Activated naive CD8-positive, alpha-beta T cell treated with anti-CD3 and anti-CD28 coated beads, Interleukin-2, amount 50 U/mL, for 24 hours (primary cell): ENCODE measurements around the gene C1QTNF12.
A peak's percentile ranks its signal among the peaks of the same experiment; 100 is the strongest.
"Not testable (repeated sequence)": the region's sequence is repeated elsewhere in the genome, so short reads cannot be mapped to it uniquely, and the experiment has no call there.

Experiments used
- ATAC-seq: fragments of 150-1000 bp; cut with Tn5 transposase; one replicate; pipeline ENCODE4 v1.10.0; 2021
- DNase-seq: peaks from one replicate; pipeline ENCODE4 v3.0.0; 2021
- H3K27ac Mint-ChIP-seq: one replicate; pipeline ENCODE4 v1.8.0; 2021; ENCODE audit warnings: mild to moderate bottlenecking, mixed read lengths
- H3K27me3 Mint-ChIP-seq: one replicate; pipeline ENCODE4 v1.8.0; 2021; ENCODE audit warnings: mixed read lengths
- H3K36me3 Mint-ChIP-seq: one replicate; pipeline ENCODE4 v1.8.0; 2021; ENCODE audit warnings: low read depth, mixed read lengths
- H3K4me1 Mint-ChIP-seq: one replicate; pipeline ENCODE4 v1.8.0; 2021; ENCODE audit warnings: mixed read lengths
- H3K4me3 Mint-ChIP-seq: one replicate; pipeline ENCODE4 v1.8.0; 2021; ENCODE audit warnings: mild to moderate bottlenecking, moderate library complexity, mixed read lengths
- H3K9me3 Mint-ChIP-seq: one replicate; pipeline ENCODE4 v1.8.0; 2021; ENCODE audit warnings: mixed read lengths

C1QTNF12 gene

GRCh38 chr1:1256956-1257871 is 10.7 kb upstream of the C1QTNF12 start:
- Mint-ChIP-seq H3K27ac (no peak overlapping the region), H3K9me3 (no peaks in the 10 kb centered on the region), H3K27me3 (no peaks in the 10 kb centered on the region), H3K4me3 (no peak overlapping the region), H3K4me1 (peaks cover 2% of the 10 kb centered on the region), H3K36me3 (peaks cover 31% of the 10 kb centered on the region)
- ATAC-seq, result no peak
- no peak for DNase-seq

- ATAC-seq, result no peak
- H3K9me3 Mint-ChIP-seq, result no peaks in the 10 kb centered on the region
- H3K4me3 Mint-ChIP-seq, result no peak overlapping the region
- H3K4me1 Mint-ChIP-seq, result peaks cover 7% of the 10 kb centered on the region
- H3K27me3 Mint-ChIP-seq, result no peaks in the 10 kb centered on the region
- peaks cover 31% of the 10 kb centered on the region for H3K36me3 Mint-ChIP-seq
- no peak for DNase-seq
- H3K27ac Mint-ChIP-seq, result no peak overlapping the region
These were observed 9.1 kb upstream of the C1QTNF12 start for GRCh38 chr1:1255611-1256010.

- H3K9me3 Mint-ChIP-seq, result no peaks in the 10 kb centered on the region
- H3K27ac Mint-ChIP-seq, result no peak overlapping the region
- DNase-seq, result no peak
- H3K4me1 Mint-ChIP-seq, result peaks cover 12% of the 10 kb centered on the region
- peaks cover 31% of the 10 kb centered on the region for H3K36me3 Mint-ChIP-seq
- no peak overlapping the region for H3K4me3 Mint-ChIP-seq
- no peaks in the 10 kb centered on the region for H3K27me3 Mint-ChIP-seq
- ATAC-seq, result no peak
These were observed 8.6 kb upstream of the C1QTNF12 start for GRCh38 chr1:1255078-1255477.

- no peak for DNase-seq
- no peaks in the 10 kb centered on the region for H3K9me3 Mint-ChIP-seq
- H3K27me3 Mint-ChIP-seq, result no peaks in the 10 kb centered on the region
- peaks cover 26% of the 10 kb centered on the region for H3K36me3 Mint-ChIP-seq
- no peak for ATAC-seq
- no peak overlapping the region for H3K4me3 Mint-ChIP-seq
- peaks cover 17% of the 10 kb centered on the region for H3K4me1 Mint-ChIP-seq
- H3K27ac Mint-ChIP-seq, result no peak overlapping the region
These were observed 8.1 kb upstream of the C1QTNF12 start for GRCh38 chr1:1254667-1254998.

GRCh38 chr1:1253972-1254666 is 7.6 kb upstream of the C1QTNF12 start:
- Mint-ChIP-seq H3K4me1 (peaks cover 18% of the 10 kb centered on the region), H3K4me3 (no peak overlapping the region), H3K36me3 (peaks cover 26% of the 10 kb centered on the region), H3K27ac (no peak overlapping the region), H3K9me3 (no peaks in the 10 kb centered on the region), H3K27me3 (no peaks in the 10 kb centered on the region)
- no peak for DNase-seq
- no peak for ATAC-seq

- Mint-ChIP-seq H3K36me3 (peaks cover 24% of the 10 kb centered on the region), H3K4me1 (peaks cover 18% of the 10 kb centered on the region), H3K9me3 (no peaks in the 10 kb centered on the region), H3K27ac (no peak overlapping the region), H3K4me3 (no peak overlapping the region), H3K27me3 (no peaks in the 10 kb centered on the region)
- DNase-seq, result no peak
- ATAC-seq, result no peak
These were observed 6.8 kb upstream of the C1QTNF12 start for GRCh38 chr1:1253314-1253713.

GRCh38 chr1:1250786-1251284 is 4.3 kb upstream of the C1QTNF12 start:
- Mint-ChIP-seq H3K27me3 (no peaks in the 10 kb centered on the region), H3K4me1 (peaks cover 18% of the 10 kb centered on the region), H3K27ac (peak overlapping the region; percentile 74), H3K4me3 (no peak overlapping the region), H3K9me3 (no peaks in the 10 kb centered on the region), H3K36me3 (peaks cover 15% of the 10 kb centered on the region)
- peak; percentile 64 for DNase-seq
- peak; percentile 80 for ATAC-seq

- H3K36me3 Mint-ChIP-seq, H3K4me3 Mint-ChIP-seq, ATAC-seq, DNase-seq, H3K9me3 Mint-ChIP-seq, H3K27me3 Mint-ChIP-seq, H3K27ac Mint-ChIP-seq: not testable (repeated sequence)
- H3K4me1 Mint-ChIP-seq, result peaks cover 18% of the 10 kb centered on the region
These were observed 1.7 kb upstream of the C1QTNF12 start for GRCh38 chr1:1248009-1248913.

- DNase-seq (no peak), ATAC-seq (no peak)
- H3K27ac Mint-ChIP-seq, result no peak overlapping the region
- H3K27me3 Mint-ChIP-seq, result no peaks in the 10 kb centered on the region
- peaks cover 18% of the 10 kb centered on the region for H3K4me1 Mint-ChIP-seq
- H3K36me3 Mint-ChIP-seq, result peaks cover 5% of the 10 kb centered on the region
- no peak overlapping the region for H3K4me3 Mint-ChIP-seq
- no peaks in the 10 kb centered on the region for H3K9me3 Mint-ChIP-seq
These were observed 905 bp upstream of the C1QTNF12 start for GRCh38 chr1:1247341-1247913.

GRCh38 chr1:1245817-1246576 is 525 bp downstream of the C1QTNF12 start:
- no peak overlapping the region for H3K27ac Mint-ChIP-seq

GRCh38 chr1:1245178-1245816 is 1.2 kb downstream of the C1QTNF12 start:
- H3K4me1 Mint-ChIP-seq, result peaks cover 8% of the 10 kb centered on the region

More at GRCh38 chr1:1245817-1246576, 525 bp downstream of the C1QTNF12 start:
- no peak overlapping the region for H3K4me3 Mint-ChIP-seq
- H3K27me3 Mint-ChIP-seq, result no peaks in the 10 kb centered on the region
- DNase-seq (no peak), ATAC-seq (no peak)
- H3K9me3 Mint-ChIP-seq, result no peaks in the 10 kb centered on the region
- H3K36me3 Mint-ChIP-seq, result peaks cover under 1% of the 10 kb centered on the region
- H3K4me1 Mint-ChIP-seq, result peaks cover 15% of the 10 kb centered on the region

GRCh38 chr1:1244192-1244811 is 2.2 kb downstream of the C1QTNF12 start:
- Mint-ChIP-seq H3K4me3 (no peak overlapping the region), H3K9me3 (no peaks in the 10 kb centered on the region), H3K27me3 (no peaks in the 10 kb centered on the region), H3K36me3 (no peaks in the 10 kb centered on the region), H3K27ac (no peak overlapping the region), H3K4me1 (no peaks in the 10 kb centered on the region)
- no peak for ATAC-seq
- no peak for DNase-seq

More at GRCh38 chr1:1245178-1245816, 1.2 kb downstream of the C1QTNF12 start:
- DNase-seq (no peak), ATAC-seq (no peak)
- Mint-ChIP-seq H3K36me3 (no peaks in the 10 kb centered on the region), H3K27ac (no peak overlapping the region), H3K4me3 (no peak overlapping the region), H3K9me3 (no peaks in the 10 kb centered on the region), H3K27me3 (no peaks in the 10 kb centered on the region)

- Mint-ChIP-seq H3K27me3 (peaks cover under 1% of the 10 kb centered on the region), H3K9me3 (no peaks in the 10 kb centered on the region), H3K27ac (no peak overlapping the region), H3K4me1 (no peaks in the 10 kb centered on the region), H3K36me3 (no peaks in the 10 kb centered on the region), H3K4me3 (no peak overlapping the region)
- ATAC-seq (no peak), DNase-seq (no peak)
These were observed 2.7 kb downstream of the C1QTNF12 start for GRCh38 chr1:1243807-1244191.
